Sigmoid colon (tissue), 7 donors: ENCODE data around the gene RPS16. TPM values are rescaled to one million over a fixed set of nuclear protein-coding genes. Genes with fewer than 3 reads are reported as not detected.

Experiments used
- DNase-seq: peaks from one replicate; pipeline ENCODE4 v3.0.0-alpha.2; 2019
- H3K27ac ChIP-seq, 4 donors: fragments of 200-600 bp; sonication (generic); one replicate each; pipeline ENCODE4 v1.5.1; 2016 to 2019; ENCODE audit warnings: mild to moderate bottlenecking in 1 of 4
- H3K27me3 ChIP-seq, 3 donors: fragments of 200-600 bp; sonication (generic); one replicate each; pipeline ENCODE4 v1.5.1; 2019; ENCODE audit warnings: mild to moderate bottlenecking in 1 of 3
- H3K36me3 ChIP-seq, 4 donors: fragments of 200-600 bp; sonication (generic); one replicate each; pipeline ENCODE4 v1.5.1; 2016 to 2019
- H3K4me1 ChIP-seq, 4 donors: fragments of 200-600 bp; sonication (generic); one replicate each; pipeline ENCODE4 v1.5.1; 2017 to 2019
- H3K4me3 ChIP-seq, 4 donors: fragments of 200-600 bp; sonication (generic); one replicate each; pipeline ENCODE4 v1.5.1; 2017 to 2019; ENCODE audit warnings: mild to moderate bottlenecking in 2 of 4, moderate library complexity in 1 of 4
- H3K9me3 ChIP-seq, 4 donors: fragments of 200-600 bp in 3 of 4; sonication (generic) in 3 of 4; one replicate each; pipeline versions ENCODE4 v1.5.1 to v1.6.1; 2013 to 2019
- CTCF ChIP-seq, 4 experiments: fragments of 450-650 bp in 3 of 4; fragments of 200-600 bp in 1 of 4; IDR thresholded peaks; one replicate each; pipeline ENCODE4 v1.5.1; 2016 to 2019; ENCODE audit warnings: antibody characterized with exemption in 4 of 4, mild to moderate bottlenecking in 3 of 4, moderate library complexity in 2 of 4
- EP300 ChIP-seq, 4 donors: sonication (generic); formaldehyde crosslinking; IDR thresholded peaks; one replicate each; pipeline ENCODE4 v1.6.1; 2017; ENCODE audit warnings: antibody characterized with exemption in 4 of 4
- POLR2A ChIP-seq, 2 donors: fragments of 450-650 bp; IDR thresholded peaks; one replicate each; pipeline ENCODE4 v1.6.1; 2016; ENCODE audit warnings: antibody characterized with exemption in 2 of 2, mild to moderate bottlenecking in 2 of 2, moderate library complexity in 2 of 2
- POLR2AphosphoS5 ChIP-seq, 4 donors: sonication (generic); formaldehyde crosslinking; IDR thresholded peaks; one replicate each; pipeline ENCODE4 v1.6.1; 2017; ENCODE audit warnings: antibody characterized with exemption in 4 of 4
- WGBS, 2 donors: extraction: QIAGEN DNeasy Blood & Tissue Kit; methylation state at CpG; one replicate each; pipeline ENCODE4 v1.1.7; 2013; 5-methylcytosine and 5-hydroxymethylcytosine counted together
- intact Hi-C: fragments of 100-400 bp; cut with DNase I; formaldehyde crosslinking; loops from one replicate; pipeline ENCODE4 v1.15.1; 2023
- polyA plus RNA-seq, 3 donors: library from polyadenylated mRNA; stranded (reverse); fragments of 200-250 nt; gene quantifications; one replicate each; pipeline ENCODE4 v1.2.3, GENCODE V29; 2013
- total RNA-seq, 4 donors: library from RNA; depleted of rRNA; stranded (reverse); fragments of >200 nt; gene quantifications; one replicate each; pipeline ENCODE4 v1.1.0, GENCODE V29; 2016
- donor health status: healthy with polysubstance abuse.
- donor health status: Bipolar disorder and iron deficiency.
- donor health status: healthy.

The RPS16 gene
- total and polyA plus RNA-seq, 7 donors = 1,648 to 4,564 (median 2,918) TPM

- peak overlapping the region; percentile 81 to 91 (median 86) for H3K27ac ChIP-seq
- DNase-seq = peak; percentile 88
- no peaks in the 10 kb centered on the region for H3K27me3 ChIP-seq
- WGBS, 2 donors = 37 to 38% methylated on average over 23 of the region's 23 CpGs
- peaks cover 0 to 33% (median 25%) of the 10 kb centered on the region in 4 donors for H3K4me1 ChIP-seq
- peak overlapping the region in 1 of 4 donors; percentile 8 for H3K4me3 ChIP-seq
- peaks cover 11 to 32% (median 22%) of the 10 kb centered on the region in 4 donors for H3K36me3 ChIP-seq
- no peaks in the 10 kb centered on the region for H3K9me3 ChIP-seq
- TF ChIP-seq POLR2AphosphoS5 (IDR thresholded peaks at IDR 0.05) = peak in 3 of 4 donors; percentile 39 to 59 (median 43)
- TF ChIP-seq POLR2A (IDR thresholded peaks at IDR 0.05) = no peak
- intact Hi-C loops = no loop called here
Observed at GRCh38 chr19:39428283-39429112, 7.3 kb downstream of the RPS16 start.

- Histone ChIP-seq H3K9me3 (no peaks in the 10 kb centered on the region), H3K27ac (peak overlapping the region; percentile 81 to 91 (median 86)), H3K27me3 (no peaks in the 10 kb centered on the region), H3K4me1 (peaks cover 0 to 31% (median 22%) of the 10 kb centered on the region in 4 donors), H3K36me3 (peaks cover 3 to 32% (median 16%) of the 10 kb centered on the region in 4 donors), H3K4me3 (no peak overlapping the region)
- no peak for DNase-seq
- 90 to 92% methylated on average over 11 of the region's 11 CpGs for WGBS, 2 donors
- intact Hi-C loops = no loop called here
- TF ChIP-seq CTCF (IDR thresholded peaks at IDR 0.05) = no peak
- no peak for TF ChIP-seq EP300 (IDR thresholded peaks at IDR 0.05)
- TF ChIP-seq POLR2AphosphoS5 (IDR thresholded peaks at IDR 0.05) = no peak
- no peak for TF ChIP-seq POLR2A (IDR thresholded peaks at IDR 0.05)
Observed at GRCh38 chr19:39427707-39428106, 8.0 kb downstream of the RPS16 start.

GRCh38 chr19:39426170-39426569, 9.6 kb downstream of the RPS16 start:
- TF ChIP-seq EP300 (IDR thresholded peaks at IDR 0.05) (no peak), CTCF (IDR thresholded peaks at IDR 0.05) (no peak), POLR2A (IDR thresholded peaks at IDR 0.05) (no peak), POLR2AphosphoS5 (IDR thresholded peaks at IDR 0.05) (no peak)
- no peak for DNase-seq
- intact Hi-C loops = no loop called here
- no peak overlapping the region for H3K4me3 ChIP-seq
- peaks cover 0 to 30% (median 22%) of the 10 kb centered on the region in 4 donors for H3K4me1 ChIP-seq
- H3K36me3 ChIP-seq = peaks cover 0 to 38% (median 15%) of the 10 kb centered on the region in 4 donors
- H3K27me3 ChIP-seq = no peaks in the 10 kb centered on the region
- H3K27ac ChIP-seq = no peak overlapping the region
- no peaks in the 10 kb centered on the region for H3K9me3 ChIP-seq
- 61 to 77% methylated on average over 5 of the region's 5 CpGs for WGBS, 2 donors

- H3K4me3 ChIP-seq = no peak overlapping the region
- peaks cover 0 to 26% (median 22%) of the 10 kb centered on the region in 4 donors for H3K4me1 ChIP-seq
- DNase-seq = no peak
- intact Hi-C loops = no loop called here
- peaks cover 0 to 42% (median 18%) of the 10 kb centered on the region in 4 donors for H3K36me3 ChIP-seq
- no peak overlapping the region for H3K27ac ChIP-seq
- no peaks in the 10 kb centered on the region for H3K27me3 ChIP-seq
- WGBS, 2 donors = 89 to 94% methylated on average over 7 of the region's 7 CpGs
- no peaks in the 10 kb centered on the region for H3K9me3 ChIP-seq
- TF ChIP-seq POLR2A (IDR thresholded peaks at IDR 0.05) (no peak), POLR2AphosphoS5 (IDR thresholded peaks at IDR 0.05) (no peak), CTCF (IDR thresholded peaks at IDR 0.05) (no peak), EP300 (IDR thresholded peaks at IDR 0.05) (no peak)
Observed at GRCh38 chr19:39425744-39426143, 10.0 kb downstream of the RPS16 start.

GRCh38 chr19:39424934-39425333, 10.8 kb downstream of the RPS16 start:
- WGBS, 2 donors = 80 to 85% methylated on average over 16 of the region's 16 CpGs
- Histone ChIP-seq H3K36me3 (peaks cover 0 to 50% (median 24%) of the 10 kb centered on the region in 4 donors), H3K4me3 (no peak overlapping the region), H3K9me3 (no peaks in the 10 kb centered on the region), H3K4me1 (peaks cover 0 to 23% (median 22%) of the 10 kb centered on the region in 4 donors), H3K27ac (no peak overlapping the region), H3K27me3 (no peaks in the 10 kb centered on the region)
- TF ChIP-seq EP300 (IDR thresholded peaks at IDR 0.05) (no peak), POLR2A (IDR thresholded peaks at IDR 0.05) (no peak), CTCF (IDR thresholded peaks at IDR 0.05) (no peak)
- intact Hi-C loops = no loop called here
- no peak for DNase-seq
